HepG2 (cell line): ENCODE results near the gene CTNNA2. TPM values are rescaled to one million over a fixed set of nuclear protein-coding genes. Genes with fewer than 3 reads are reported as not detected.

Experiments
- CBX1 ChIP-seq: IDR thresholded peaks from one replicate; pipeline ENCODE4 v1.6.1; 2016; ENCODE audit warnings: antibody characterized with exemption, low read depth
- DPF2 ChIP-seq: sonication (generic); formaldehyde crosslinking; IDR thresholded peaks from 2 replicates; pipeline ENCODE4 v1.4.0; 2020; ENCODE audit warnings: mild to moderate bottlenecking, low read depth, missing genetic modification reagents, borderline replicate concordance
- EED ChIP-seq: sonication (generic); formaldehyde crosslinking; IDR thresholded peaks from 2 replicates; pipeline ENCODE4 v1.5.0; 2020; ENCODE audit warnings: mild to moderate bottlenecking, missing genetic modification reagents
- GABPB1 ChIP-seq: IDR thresholded peaks from 2 replicates; pipeline ENCODE4 v1.6.1; 2016; ENCODE audit warnings: mild to moderate bottlenecking, missing genetic modification reagents, moderate library complexity, missing compliant biosample characterization
- PTBP1 ChIP-seq: fragments of 200-400 bp; formaldehyde crosslinking; IDR thresholded peaks from 2 replicates; pipeline ENCODE4 v1.6.1; 2018; ENCODE audit warnings: low read length, low read depth; ENCODE audit not compliant: poor library complexity, severe bottlenecking
- RFX1 ChIP-seq: fragments of 450-650 bp; IDR thresholded peaks from 2 replicates; pipeline ENCODE4 v1.6.1; 2017
- RFX3 ChIP-seq: IDR thresholded peaks from 2 replicates; pipeline ENCODE4 v1.6.1; 2016; ENCODE audit warnings: missing biosample characterization, missing genetic modification reagents
- ZNF251 ChIP-seq: sonication (generic); formaldehyde crosslinking; IDR thresholded peaks from 2 replicates; pipeline ENCODE4 v1.9.0; 2021; ENCODE audit warnings: mild to moderate bottlenecking, missing genetic modification reagents
- ZNF281 ChIP-seq: sonication (generic); formaldehyde crosslinking; IDR thresholded peaks from 2 replicates; pipeline ENCODE4 v1.4.0; 2020; ENCODE audit warnings: missing genetic modification reagents, borderline replicate concordance
- ZNF333 ChIP-seq: sonication (generic); formaldehyde crosslinking; IDR thresholded peaks from 2 replicates; pipeline ENCODE4 v1.4.0; 2020; ENCODE audit warnings: mild to moderate bottlenecking, missing genetic modification reagents, borderline replicate concordance
- ZSCAN9 ChIP-seq: IDR thresholded peaks from 2 replicates; pipeline ENCODE4 v1.6.1; 2016; ENCODE audit warnings: borderline replicate concordance
- polyA plus RNA-seq, 8 experiments: library from polyadenylated mRNA; depleted of rRNA in 3 of 8; stranded (reverse) in 7 of 8; unstranded in 1 of 8; fragments of >200 nt; fragmentation: Illumina TruSeq in 4 of 8; extraction: Trizol in 4 of 8; gene quantifications; 2 replicates each; pipeline versions ENCODE4 v1.2.1 to v1.2.3, GENCODE V29; 2011 to 2016; ENCODE audit warnings: low read depth in 4 of 8, missing spikeins in 1 of 8, mixed read lengths in 1 of 8; ENCODE audit not compliant: insufficient read depth in 1 of 8
- total RNA-seq, 5 experiments: library from RNA; depleted of rRNA; stranded (reverse); fragments of >200 nt; fragmentation: Illumina TruSeq; extraction: Trizol; gene quantifications; 2 replicates each; pipeline ENCODE4 v1.2.3, GENCODE V29; 2016; ENCODE audit warnings: low read depth in 1 of 5
- TF ChIP-seq, protein P1 (sequence below): IDR thresholded peaks from 2 replicates; pipeline ENCODE4 v1.6.1; 2012; ENCODE audit warnings: inconsistent platforms

The CTNNA2 gene
- total and polyA plus RNA-seq, 2 of the 13 experiments (the other 11 are each of a cell fraction or from before 2014, with no cell fraction given), result not detected

DNA sequence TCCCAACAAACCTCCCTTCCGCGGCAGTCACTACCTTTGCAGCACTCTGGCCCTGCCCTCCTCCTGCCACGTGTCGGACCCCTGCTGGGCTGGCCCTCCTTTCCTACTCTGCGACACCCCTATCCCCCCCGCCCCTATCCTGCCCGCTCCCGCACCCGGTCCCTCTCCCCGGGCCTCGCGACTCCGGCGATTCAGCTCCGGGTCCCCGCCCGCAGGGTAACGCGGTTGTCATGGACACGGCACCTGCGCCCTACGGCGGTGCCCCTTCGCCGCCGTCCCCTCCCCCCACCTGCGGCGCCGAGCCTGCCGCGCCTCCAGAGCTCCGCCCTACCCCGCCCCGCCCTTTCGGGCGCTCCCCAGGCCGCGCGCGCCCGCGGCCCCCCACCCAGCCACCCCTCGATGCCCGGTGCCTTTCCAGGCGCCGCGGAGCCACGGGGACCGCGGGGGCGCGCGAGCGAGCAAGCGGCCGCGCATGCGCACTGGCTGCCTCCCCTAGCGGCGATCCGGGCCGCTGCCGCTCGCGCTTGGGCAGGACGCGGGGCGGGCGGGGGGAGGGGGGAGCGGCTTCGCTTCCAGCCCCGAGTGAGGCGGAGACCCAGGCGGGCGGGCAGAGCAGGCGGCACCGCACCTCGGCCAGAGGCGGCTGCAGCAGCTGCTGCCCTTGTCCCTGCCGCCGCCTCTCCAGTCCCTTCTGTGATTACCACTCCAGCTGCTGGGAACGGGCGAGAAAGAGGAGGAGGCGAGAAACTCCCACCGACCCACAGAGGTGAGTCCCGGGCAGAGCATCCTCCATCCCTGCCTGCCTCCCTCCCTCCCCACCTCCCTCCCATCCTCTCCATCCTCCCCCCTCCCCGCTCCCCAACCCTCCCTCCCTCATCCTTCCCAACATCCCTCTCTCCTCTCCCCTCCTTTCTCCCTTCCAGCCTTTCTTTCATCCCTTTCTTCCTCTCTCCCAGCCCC lies at the start of gene CTNNA2 (continued):
- peak; percentile 74; the same call in 1 of the 2 replicates for TF ChIP-seq ZNF281 (CRISPR knock-in tag)
- peak; percentile 46; the same call in 1 of the 2 replicates for TF ChIP-seq GABPB1
- TF ChIP-seq, protein P1, sequence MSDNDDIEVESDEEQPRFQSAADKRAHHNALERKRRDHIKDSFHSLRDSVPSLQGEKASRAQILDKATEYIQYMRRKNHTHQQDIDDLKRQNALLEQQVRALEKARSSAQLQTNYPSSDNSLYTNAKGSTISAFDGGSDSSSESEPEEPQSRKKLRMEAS, result 0 out of 2 replicates have a peak, but pooled peaks have one; percentile 7
- TF ChIP-seq EED (CRISPR knock-in tag), result no peak
- peak; percentile 68 for TF ChIP-seq RFX3 (CRISPR knock-in tag)
- TF ChIP-seq DPF2, result no peak
- peak; percentile 33 for TF ChIP-seq PTBP1
- no peak for TF ChIP-seq CBX1
- TF ChIP-seq ZNF333 (CRISPR knock-in tag), result no peak
- TF ChIP-seq ZNF251, result no peak
- no peak for TF ChIP-seq ZSCAN9 (CRISPR knock-in tag)
- TF ChIP-seq RFX1, result peak; percentile 35; the same call in 1 of the 2 replicates
